ENCODE results near the gene VGLL1.
A peak's percentile ranks its signal among the peaks of the same experiment; 100 is the strongest.

VGLL1 gene

GRCh38 chrX:136531951-136532350, at the start of gene VGLL1:
VGLL1 (plus strand) TSS chrX:136532215; CDS start chrX:136536021, 3,806 bp downstream.
- no peak for DNase-seq (ENCODE audit: low read depth)
- TF ChIP-seq CTCF (conservative IDR thresholded peaks at IDR 0.05; ENCODE audit: low read depth, low read length) = no peak
- H3K4me3 ChIP-seq (ENCODE audit: low read depth, low read length) = no peak within 1 kb of the TSS

DNA sequence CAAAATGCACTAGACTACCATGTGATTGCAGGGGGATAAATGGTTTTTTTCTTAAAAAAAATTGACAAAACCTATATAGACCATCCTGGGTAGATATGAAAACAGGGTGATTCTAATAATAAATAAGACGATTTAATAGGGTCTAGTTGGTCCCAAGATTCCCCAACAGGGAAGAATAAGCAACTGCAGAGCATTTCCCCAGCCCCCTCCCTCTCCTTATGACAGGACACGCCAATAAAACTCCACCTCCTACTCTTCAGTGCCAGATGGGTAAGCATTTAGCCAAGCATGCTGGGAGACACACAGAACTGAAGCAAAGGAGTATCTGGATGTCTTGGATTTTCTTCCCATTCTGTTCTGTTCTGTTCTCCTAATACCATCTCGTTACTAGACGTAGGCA, 44.4 kb upstream of the VGLL1 start, which contains the start of gene BRS3:
TSS of gene BRS3 (plus strand) at position 301 of the 400 bp plus-strand sequence. CDS start 168 bp downstream, outside the sequence.
- no peak for TF ChIP-seq CTCF (conservative IDR thresholded peaks at IDR 0.05; ENCODE audit: low read depth, low read length)
- DNase-seq (ENCODE audit: low read depth) = no peak
- no peak within 1 kb of the TSS for H3K4me3 ChIP-seq (ENCODE audit: low read depth, low read length)

DNA sequence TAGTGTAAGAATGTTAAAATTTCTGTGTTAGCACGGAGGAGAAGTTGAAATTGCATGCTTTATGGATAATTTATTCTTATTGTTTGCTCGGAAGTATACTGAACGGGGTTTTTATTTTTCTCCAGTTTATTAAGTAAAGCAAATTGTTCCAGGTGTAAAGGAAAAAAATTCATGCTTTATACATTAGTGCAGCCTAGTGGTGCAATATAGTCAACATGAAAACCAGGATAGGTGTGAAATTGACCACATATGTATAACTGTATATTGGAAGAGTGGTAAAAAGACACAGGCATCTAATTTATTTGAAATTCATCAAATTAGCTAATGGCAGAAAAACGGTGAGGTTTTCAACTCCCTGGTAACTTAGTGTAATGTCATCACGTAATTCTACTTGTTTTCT, 43.3 kb upstream of the VGLL1 start:
- H3K4me3 ChIP-seq (ENCODE audit: low read depth, low read length) = no peak overlapping the region
- DNase-seq (ENCODE audit: low read depth) = no peak
- no peak for TF ChIP-seq CTCF (conservative IDR thresholded peaks at IDR 0.05; ENCODE audit: low read depth, low read length)

DNA sequence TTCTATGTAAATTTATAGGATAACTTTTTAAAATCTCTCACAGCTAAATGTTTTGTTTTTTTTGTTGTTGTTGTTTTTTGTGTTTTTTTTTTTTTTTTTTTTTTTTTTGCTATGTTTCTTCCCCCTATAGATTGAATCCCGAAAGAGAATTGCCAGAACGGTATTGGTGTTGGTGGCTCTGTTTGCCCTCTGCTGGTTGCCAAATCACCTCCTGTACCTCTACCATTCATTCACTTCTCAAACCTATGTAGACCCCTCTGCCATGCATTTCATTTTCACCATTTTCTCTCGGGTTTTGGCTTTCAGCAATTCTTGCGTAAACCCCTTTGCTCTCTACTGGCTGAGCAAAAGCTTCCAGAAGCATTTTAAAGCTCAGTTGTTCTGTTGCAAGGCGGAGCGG, 40.2 kb upstream of the VGLL1 start:
- DNase-seq (ENCODE audit: low read depth) = no peak
- TF ChIP-seq CTCF (conservative IDR thresholded peaks at IDR 0.05; ENCODE audit: low read depth, low read length) = no peak
- H3K4me3 ChIP-seq (ENCODE audit: low read depth, low read length) = no peak overlapping the region

DNA sequence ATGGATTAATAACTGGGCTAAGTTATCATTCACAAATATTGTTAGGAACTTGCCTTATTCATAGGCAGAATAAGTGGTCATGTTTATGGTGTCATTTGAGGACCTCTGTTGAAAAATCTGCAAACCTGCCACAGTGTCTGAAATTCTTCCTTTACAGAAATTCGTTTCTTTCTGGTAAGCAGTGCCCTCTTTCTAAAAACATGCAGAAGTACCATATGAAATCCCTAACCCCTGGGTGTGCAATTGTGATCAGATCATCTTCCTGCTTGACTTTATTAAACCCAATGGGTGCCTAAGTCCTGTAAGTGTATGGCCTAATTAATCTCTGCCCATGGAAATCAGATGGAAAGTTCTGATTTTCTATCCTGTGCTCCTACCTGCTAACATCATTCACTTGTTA, 39.0 kb upstream of the VGLL1 start:
- no peak overlapping the region for H3K4me3 ChIP-seq (ENCODE audit: low read depth, low read length)
- no peak for DNase-seq (ENCODE audit: low read depth)
- TF ChIP-seq CTCF (conservative IDR thresholded peaks at IDR 0.05; ENCODE audit: low read depth, low read length) = no peak

- DNase-seq (ENCODE audit: low read depth) = no peak
- TF ChIP-seq CTCF (conservative IDR thresholded peaks at IDR 0.05; ENCODE audit: low read depth, low read length) = no peak
- H3K4me3 ChIP-seq (ENCODE audit: low read depth, low read length) = no peak overlapping the region
Measured at GRCh38 chrX:136495043-136495442, 37.0 kb upstream of the VGLL1 start.

DNA sequence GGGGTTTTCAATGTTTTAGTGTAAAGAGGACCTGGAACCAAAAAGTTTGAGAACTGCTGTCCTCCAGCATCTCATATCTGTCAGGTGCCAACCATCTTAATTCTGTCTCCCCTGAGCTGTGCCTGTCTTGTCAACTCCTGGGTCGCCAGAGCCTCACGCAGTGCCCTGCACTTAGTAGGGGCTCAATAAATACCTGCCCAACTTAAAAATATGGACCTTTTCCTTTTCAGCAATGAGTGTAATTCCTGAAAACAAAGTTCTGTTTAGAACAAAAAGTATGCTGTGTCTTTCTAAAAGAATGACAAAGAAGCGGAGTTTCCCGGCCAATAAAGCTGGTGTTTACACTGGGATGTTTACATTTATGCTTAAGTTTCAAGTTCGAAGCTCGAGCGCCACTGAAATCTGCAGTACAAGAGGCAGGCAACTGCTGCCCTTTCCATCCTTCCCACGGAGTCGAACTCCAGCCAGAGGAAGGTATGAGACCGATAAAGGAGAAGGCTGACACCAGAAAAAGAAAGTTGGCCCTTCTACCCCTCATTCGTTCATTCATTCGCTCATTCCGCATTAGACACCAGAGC, 35.7 kb upstream of the VGLL1 start:
- TF ChIP-seq CTCF (conservative IDR thresholded peaks at IDR 0.05; ENCODE audit: low read depth, low read length) = no peak
- no peak for DNase-seq (ENCODE audit: low read depth)
- peak overlapping the region; percentile 76 for H3K4me3 ChIP-seq (ENCODE audit: low read depth, low read length)

Data from choroid plexus epithelial cell (primary cell).